ENCODE results near the gene FAM131B.

GRCh38 chr7:143394777-143395176 is 32.3 kb upstream of the FAM131B start:
- no peak for TF ChIP-seq CTCF (IDR thresholded peaks at IDR 0.05; ENCODE audit: borderline replicate concordance, extremely low read depth, low read length, poor library complexity, severe bottlenecking)
- TF ChIP-seq EZH2 (IDR thresholded peaks at IDR 0.05; ENCODE audit: borderline replicate concordance, low read depth, low read length, severe bottlenecking): no peak

All from DND-41 (cell line).